GM19395 (cell line): ENCODE measurements around the gene MREG.
A peak's percentile ranks its signal among the peaks of the same experiment; 100 is the strongest.
"Not testable (repeated sequence)": the region's sequence is repeated elsewhere in the genome, so short reads cannot be mapped to it uniquely, and the experiment has no call there.

Source experiments
- ATAC-seq: cut with Tn5 transposase; IDR thresholded peaks from one replicate; pipeline ENCODE4 v1.9.1; 2021; ENCODE audit warnings: mild to moderate bottlenecking, moderate library complexity; ENCODE audit not compliant: unreplicated experiment

The MREG gene

DNA sequence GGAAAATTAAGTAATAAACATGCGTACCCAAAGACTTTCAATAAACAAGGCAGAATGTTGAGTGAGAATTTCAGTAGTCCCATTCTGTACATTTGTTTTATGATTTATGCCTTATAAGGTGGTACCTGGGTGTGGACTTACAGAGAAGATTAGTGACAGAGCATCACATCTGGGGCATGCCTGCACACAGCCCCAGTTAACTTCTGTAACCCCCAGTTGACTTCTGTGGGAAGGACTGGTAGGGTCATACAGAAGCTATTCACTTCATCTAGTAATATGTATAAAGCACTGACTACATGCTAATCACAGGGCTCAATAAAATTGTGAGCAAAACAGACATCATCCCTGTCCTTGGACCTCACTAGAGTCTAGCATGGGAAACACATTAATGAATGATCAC lies 16.1 kb downstream of the MREG start:
- ATAC-seq: no peak

DNA sequence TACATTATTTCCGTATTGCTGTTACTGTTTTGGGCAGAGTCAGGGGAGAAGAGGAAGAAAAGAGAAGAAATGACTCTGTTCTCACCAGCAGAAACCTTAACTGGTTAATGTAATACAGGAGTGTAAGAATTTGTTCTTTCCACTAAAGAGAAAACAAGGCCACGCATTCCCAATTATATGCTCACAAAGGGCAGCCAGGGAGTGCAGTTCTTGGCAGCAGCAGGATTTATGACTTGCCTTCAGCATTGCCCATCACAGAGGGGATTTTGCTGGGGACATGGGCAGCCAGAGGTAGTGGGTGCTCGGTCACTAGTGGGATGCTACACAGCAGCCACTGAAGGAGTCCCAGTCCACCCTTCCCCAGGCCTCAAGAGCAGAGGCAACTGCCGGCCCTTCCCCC lies 18.4 kb downstream of the MREG start:
- ATAC-seq: no peak

DNA sequence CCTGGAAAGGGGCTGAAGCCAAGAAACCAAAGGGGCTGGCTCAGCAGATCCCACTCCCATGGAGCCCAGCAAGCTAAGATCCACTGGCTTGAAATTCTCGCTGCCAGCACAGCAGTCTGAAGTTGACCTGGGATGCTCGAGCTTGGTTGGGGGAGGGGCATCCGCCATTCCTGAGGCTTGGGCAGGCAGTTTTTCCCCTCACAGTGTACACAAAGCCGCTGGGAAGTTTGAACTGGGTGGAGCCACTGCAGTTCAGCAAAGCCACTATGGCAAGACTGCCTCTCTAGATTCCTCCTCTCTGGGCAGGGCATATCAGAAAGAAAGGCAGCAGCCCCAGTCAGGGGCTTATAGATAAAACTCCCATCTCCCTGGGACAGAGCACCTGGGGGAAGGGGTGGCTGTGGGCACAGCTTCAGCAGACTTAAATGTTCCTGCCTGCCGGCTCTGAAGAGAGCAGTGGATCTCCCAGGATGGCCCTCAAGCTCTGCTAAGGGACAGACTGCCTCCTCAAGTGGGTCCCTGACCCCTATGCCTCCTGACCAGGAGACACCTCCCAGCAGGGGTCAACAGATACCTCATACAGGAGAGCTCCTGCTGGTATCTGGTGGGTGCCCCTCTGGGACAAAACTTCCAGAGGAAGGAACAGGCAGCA lies 24.7 kb downstream of the MREG start:
- not testable (repeated sequence) for ATAC-seq

GRCh38 chr2:215985257-215985656 lies 28.1 kb downstream of the MREG start:
- no peak for ATAC-seq

DNA sequence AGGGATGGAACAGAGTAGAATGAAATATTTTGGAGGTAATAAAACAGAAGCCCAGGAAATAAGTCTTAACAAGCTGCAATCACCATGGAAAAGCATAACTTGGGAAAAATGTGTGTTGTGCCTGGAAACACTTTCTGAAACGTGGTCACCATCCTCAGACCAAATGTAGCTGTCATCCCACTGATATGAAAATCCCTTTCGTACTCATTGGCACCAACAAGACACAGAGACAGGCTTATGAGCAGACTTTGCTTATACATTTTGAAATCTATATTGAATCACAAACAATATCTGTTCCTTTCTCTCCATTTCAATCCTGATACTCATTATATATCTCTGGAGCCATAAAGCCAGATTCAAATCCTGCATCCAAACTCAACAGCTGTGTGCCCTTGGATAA lies 28.7 kb downstream of the MREG start:
- no peak for ATAC-seq

DNA sequence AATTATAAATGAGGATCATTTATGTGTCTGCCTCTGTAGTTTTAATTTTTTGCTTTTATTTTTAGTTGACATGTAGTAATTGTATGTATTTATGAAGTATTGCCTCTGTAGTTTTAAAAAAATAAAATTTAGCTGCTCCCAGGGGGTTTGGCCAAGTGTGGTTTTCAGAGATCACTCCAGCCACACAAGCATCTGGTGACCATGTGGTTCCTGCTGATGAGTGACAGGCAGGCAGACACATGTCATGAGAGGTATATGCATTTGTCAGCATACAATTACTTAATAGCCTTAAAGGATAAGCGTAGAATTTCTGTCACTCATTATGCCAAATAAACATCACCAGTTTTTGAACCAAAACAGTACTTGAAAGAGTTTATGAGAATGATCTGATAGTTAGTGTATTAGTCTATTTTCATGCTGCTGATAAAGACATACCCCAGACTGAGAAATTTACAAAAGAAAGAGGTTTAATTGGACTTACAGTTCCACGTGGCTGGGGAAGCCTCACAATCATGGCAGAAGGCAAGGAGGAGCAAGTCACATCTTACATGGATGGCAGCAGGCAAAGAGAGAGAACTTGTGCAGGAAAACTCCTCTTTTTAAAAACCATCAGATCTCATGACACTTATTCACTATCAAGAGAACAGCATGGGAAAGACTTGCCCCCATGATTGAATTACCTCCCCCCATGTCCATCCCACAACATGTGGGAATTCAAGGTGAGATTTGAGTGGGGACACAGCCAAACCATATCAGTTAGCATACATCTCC lies 29.6 kb downstream of the MREG start:
- ATAC-seq: peak; percentile 47

DNA sequence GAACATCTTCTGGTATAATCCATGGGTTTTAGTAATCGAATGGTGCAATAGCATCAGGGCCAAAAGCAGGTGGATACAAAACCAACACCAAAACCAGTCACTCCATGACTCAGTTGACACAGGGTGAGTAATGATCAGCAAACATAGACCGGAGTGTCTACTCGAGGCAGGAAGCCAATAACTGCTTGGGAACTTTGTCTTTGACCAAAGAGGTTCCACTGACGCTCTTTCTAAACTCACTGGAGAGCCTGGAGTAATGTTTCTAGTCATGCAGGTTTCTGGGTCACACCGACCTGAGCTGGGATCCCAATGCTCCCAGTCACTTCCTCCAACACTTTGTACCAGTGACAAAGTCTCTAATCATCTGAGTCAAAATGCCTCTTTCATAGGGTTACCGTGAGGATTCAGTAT lies 30.9 kb downstream of the MREG start:
- no peak for ATAC-seq

DNA sequence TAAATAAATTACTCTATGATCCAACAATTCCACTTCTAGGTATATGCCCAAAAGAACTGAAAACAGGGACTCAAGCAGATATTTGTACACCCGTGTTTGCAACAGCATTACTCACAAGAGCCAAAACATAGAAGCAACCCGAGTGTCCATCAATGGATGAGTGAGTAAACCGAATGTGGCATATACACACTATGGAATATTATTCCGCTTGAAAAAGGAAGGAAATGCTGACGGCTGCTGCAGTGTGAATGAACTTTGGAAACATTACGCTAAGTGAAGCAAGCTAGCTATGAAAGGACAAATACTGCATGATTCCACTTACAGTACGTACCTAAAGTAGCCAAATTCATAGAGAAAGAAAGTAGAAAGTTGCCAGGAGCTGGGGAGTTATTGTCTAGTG lies 32.2 kb downstream of the MREG start:
- no peak for ATAC-seq

DNA sequence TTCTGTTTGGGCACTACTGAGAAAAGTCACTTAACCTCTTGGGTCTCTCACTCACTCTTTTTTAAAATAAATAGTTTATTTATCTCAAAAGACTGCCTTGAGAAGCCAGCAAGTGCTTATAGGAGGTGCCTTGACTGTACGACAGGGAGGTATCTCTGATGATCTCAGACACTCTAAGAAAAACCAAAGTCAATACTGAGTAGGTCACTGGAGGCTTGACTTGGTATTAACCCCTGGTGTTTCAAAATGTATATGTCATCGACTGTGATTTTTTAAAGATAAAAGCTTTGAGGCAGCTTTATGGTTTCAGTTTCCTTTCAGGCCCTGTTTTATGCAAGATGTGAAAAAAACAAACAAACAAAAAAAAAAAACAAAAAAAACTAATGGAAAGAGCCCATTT lies 33.7 kb downstream of the MREG start:
- ATAC-seq: peak; percentile 76

DNA sequence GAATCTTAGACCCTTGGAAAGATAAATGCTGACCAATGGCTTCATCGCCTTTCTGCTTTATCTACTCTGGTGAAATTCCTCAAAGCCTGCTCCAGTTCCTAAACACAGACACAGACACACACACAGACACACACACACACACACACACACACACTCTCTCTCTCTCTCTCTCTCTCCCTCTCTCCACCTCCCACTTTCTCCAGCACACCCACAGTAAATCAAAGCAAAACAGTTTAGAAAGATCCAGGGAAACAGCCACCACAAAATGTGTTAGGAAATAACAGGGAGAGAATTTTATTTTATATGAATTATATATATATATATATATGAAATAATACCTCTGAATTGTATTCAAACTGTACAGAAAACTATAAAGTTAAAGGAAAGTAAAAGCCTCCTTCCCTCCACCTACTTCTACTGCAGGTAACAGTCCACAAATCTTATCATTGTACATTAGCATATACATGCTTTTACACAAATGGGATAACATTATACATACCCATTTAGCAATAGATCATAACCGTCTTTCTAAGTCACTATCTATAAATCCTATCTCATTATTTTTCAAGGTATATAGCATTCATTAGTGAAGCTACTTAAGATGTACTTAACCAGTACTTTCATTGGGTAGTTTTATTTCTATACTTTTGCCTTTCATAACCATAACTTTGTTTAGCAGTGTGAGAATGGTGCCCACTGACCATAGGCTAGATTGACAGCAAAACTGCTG lies 38.5 kb downstream of the MREG start:
- ATAC-seq: no peak

GRCh38 chr2:215973954-215974699 lies 39.2 kb downstream of the MREG start:
- ATAC-seq: no peak

DNA sequence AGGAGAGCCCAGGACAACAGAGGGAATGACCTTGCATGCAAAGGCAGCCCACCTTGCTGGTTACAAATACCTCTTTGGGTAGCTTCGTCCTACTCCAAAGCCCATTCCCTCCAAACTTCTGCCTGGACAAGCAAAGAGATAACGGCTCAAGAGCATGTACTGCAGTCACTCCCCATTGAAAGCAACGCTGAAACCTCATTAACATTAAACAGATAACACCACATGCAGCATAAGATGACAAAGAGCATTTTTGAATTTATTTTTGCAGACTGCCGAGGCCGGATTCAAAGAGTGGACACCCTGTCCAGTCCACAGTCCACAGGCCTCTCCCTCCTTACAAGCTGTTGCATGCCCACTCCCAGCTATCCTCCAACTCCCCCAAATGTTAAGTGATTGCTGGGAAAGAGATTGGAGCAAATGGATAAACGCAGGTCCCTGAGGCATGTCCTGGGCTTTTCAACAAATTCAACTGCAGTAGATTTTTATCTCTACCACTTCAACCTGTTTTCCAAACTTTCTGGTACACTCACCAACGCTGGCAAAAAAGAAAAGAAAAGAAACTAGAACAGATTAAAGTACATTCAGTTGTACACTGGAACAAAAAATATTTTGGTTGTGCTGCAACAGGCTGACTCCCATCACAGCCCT lies 40.1 kb downstream of the MREG start:
- no peak for ATAC-seq

DNA sequence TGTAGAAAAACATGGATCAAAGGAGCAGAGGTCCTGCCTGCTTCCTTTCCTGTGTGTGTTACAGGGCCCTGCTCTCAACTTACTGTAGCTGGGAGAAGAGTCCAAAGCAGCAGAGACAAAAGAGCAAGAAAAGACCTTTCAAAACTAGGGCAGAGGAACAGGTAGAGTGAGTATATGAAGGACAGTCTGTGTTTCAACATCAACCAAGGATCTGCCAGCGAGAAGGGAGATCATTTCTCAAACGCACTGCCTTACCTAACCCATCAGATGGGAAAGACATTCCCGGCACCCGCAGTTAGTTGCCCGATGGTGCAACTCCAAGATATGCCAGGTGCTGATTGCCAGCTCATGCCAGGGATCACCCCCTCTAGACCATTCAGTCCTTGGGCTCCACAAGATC lies 41.7 kb downstream of the MREG start:
- ATAC-seq: no peak

DNA sequence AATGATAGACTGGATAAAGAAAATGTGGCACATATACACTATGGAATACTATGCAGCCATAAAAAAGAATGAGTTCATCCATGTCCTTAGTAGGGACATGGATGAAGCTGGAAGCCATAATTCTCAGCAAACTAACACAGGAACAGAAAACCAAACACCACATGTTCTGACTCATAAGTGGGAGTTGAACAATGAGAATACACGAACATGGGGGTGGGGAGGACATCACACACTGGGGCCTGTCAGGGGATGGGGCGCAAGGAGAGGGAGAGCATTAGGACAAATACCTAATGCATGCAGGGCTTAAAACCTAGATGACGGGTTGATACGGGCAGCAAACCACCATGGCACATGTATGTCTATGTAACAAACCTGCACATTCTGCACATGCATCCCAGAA lies 42.5 kb downstream of the MREG start:
- ATAC-seq: not testable (repeated sequence)

DNA sequence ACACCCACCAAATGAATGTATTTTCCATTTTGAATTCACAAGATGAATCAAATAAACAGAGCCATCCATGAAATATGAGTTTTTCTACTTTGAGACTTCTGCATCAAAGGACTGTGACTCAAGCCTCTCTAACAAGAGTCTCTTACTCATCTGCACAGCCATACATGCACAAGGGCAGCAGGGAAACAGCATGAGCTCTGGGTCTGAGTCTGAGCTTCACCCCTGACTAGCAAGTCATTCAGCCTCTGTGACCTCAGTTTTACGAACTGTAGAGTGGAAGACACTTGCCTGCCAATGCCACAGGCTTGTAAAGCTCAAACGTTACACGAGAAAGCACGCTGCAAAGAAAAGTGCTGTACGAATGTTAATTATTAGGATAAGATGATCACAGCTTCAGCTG lies 42.9 kb downstream of the MREG start:
- ATAC-seq: no peak

GRCh38 chr2:215969131-215969841 lies 44.1 kb downstream of the MREG start:
- no peak for ATAC-seq

DNA sequence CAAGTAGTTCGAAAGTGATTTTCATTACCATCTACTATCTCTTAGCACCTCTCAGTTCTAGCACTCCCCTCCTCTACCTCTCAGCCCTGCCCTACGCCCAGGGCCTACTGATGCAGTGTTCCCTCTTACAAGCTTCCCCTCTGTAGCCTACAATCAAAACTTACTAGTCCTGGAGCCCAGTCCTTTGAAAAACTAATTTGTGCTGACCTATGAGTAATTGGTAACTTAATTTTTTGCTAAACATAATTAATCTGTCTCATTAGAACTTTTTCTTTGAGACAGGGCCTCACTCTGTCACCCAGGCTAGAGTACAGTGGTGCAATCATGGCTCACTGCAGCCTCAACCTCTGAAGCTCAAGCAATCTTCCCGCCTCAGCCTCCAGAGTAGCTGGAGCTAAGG lies 44.9 kb downstream of the MREG start:
- ATAC-seq: no peak

DNA sequence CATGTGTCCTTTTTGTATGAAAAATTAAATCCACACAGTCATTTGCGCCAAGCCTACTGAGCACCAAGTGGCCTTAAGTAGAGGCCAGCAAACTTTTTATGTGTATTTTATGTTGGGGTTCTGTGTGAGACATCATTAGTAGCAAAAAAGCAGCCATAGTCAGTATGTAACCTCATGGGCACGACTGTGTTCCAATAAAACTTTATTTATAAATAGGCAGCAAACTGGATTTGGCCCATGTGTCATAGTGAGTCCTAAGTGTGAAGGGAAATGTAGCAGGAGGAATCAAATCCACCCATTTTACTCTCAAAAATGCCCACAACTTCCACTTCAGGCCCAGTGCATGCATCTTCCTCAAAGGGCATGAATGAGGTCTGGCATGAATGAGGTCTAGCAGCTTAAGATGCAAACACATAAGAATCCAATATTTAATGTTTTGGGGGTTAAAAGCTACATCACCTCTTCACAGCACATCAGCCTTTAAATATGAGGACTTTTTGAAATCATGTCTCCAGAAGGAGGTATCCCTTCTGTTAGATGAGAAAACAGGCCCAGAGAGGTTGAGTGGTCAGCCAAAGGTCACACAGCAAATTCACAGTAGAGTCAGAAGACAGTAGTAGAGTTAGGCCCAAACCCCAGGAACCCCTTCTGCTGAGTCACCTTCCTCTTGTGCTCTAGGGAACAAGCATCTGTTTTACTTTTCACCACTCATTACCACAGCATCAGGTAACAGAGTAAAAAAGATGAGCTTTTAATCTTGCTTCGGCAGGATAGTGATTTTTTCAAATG lies 45.6 kb downstream of the MREG start:
- no peak for ATAC-seq

DNA sequence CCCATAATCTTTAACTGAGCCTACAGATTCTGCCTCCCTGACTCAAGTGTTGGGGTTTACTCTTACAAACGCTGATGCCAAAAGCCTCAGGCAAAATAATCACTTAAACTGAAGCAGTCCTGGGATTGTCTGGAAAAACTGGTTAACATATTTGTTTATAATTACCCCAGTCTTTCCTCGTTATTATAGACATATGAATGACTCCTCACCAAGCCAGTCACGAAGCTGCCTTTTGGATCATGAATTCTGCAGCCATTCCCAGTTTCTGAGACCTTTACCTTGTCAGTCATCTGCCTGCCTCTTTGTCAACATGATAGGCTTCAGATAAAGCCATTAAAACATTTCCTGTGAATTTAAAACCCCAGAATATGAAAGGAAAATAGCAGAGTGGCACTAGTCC lies 46.4 kb downstream of the MREG start:
- no peak for ATAC-seq
